HepG2 (cell line): Measurements from ENCODE around the gene GAS6. TPM values are rescaled to one million over a fixed set of nuclear protein-coding genes. Genes with fewer than 3 reads are reported as not detected.

Source experiments
- ATAC-seq: fragments of 200-7000 bp; cut with Tn5 transposase; 3 replicates; pipeline ENCODE4 v1.9.1; 2020; ENCODE audit warnings: mild to moderate bottlenecking, moderate library complexity
- BruUV-seq: library from RNA; stranded (reverse); fragments of 400-500 nt; replicated peaks from 2 replicates; lab custom pipeline; 2021; lab: Mats Ljungman, UMichigan
- CTCF ChIA-PET: fragments of 300-600 bp; formaldehyde crosslinking; extraction: SDS; loops from one replicate; lab custom pipeline; 2021; ENCODE audit warnings: low total read pairs, inconsistent platforms, low intra/inter-chr PET ratio; lab: Yijun Ruan, JAX
- POLR2A ChIA-PET: fragments of 350-600 bp; sonication (Branson Sonifier 250); formaldehyde crosslinking; loops from one replicate; lab custom pipeline; 2020; ENCODE audit warnings: antibody characterized with exemption, inconsistent platforms; lab: Yijun Ruan, JAX
- DNase-seq: peaks from one replicate; pipeline ENCODE4 v3.0.0-alpha.2; 2015; ENCODE audit warnings: low spot score
- FAIRE-seq: peaks from 3 replicates; lab custom pipeline; 2011; peaks lifted over from hg19 to GRCh38; lab: Jason Lieb, UNC
- H2AFZ ChIP-seq: one replicate; pipeline ENCODE4 v1.6.1; 2011; ENCODE audit warnings: low read length, inconsistent platforms
- H3K27ac ChIP-seq: fragments of 300-600 bp; 3 replicates; pipeline ENCODE4 v1.8.0; 2011; ENCODE audit warnings: mixed run types, mild to moderate bottlenecking, mixed read lengths, low read length, inconsistent platforms; ENCODE audit not compliant: insufficient read depth; ENCODE audit errors: extremely low read length
- H3K27me3 ChIP-seq, 2 experiments: fragments of 200-600 bp in 1 of 2; 2 replicates in 1 of 2; 3 replicates in 1 of 2; pipeline versions ENCODE4 v1.6.0 to v1.8.0; 2011; ENCODE audit warnings: low read length in 2 of 2, mild to moderate bottlenecking in 2 of 2, moderate library complexity in 2 of 2, inconsistent platforms in 1 of 2; ENCODE audit not compliant: insufficient read depth in 2 of 2, control insufficient read depth in 1 of 2
- H3K36me3 ChIP-seq, 2 experiments: fragments of 200-600 bp in 1 of 2; replicated peaks in 1 of 2; 2 replicates in 1 of 2; 3 replicates in 1 of 2; pipeline versions ENCODE4 v1.5.1 to v1.8.0; 2011; ENCODE audit warnings: low read length in 2 of 2, inconsistent platforms in 1 of 2; ENCODE audit not compliant: insufficient read depth in 2 of 2, control insufficient read depth in 1 of 2
- H3K4me1 ChIP-seq: 2 replicates; pipeline ENCODE4 v1.5.1; 2012; ENCODE audit warnings: low read length, inconsistent platforms; ENCODE audit not compliant: insufficient read depth
- H3K4me2 ChIP-seq: 2 replicates; pipeline ENCODE4 v1.6.0; 2011; ENCODE audit warnings: low read depth, low read length, inconsistent platforms
- H3K4me3 ChIP-seq, 3 experiments: fragments of 200-600 bp in 1 of 3; sonication (generic), shearing (Covaris generic) in 1 of 3; replicated peaks in 1 of 3; 2 replicates each; pipeline ENCODE4 v1.5.1; 2011 to 2016; ENCODE audit warnings: low read length in 3 of 3, inconsistent platforms in 2 of 3, low read depth in 2 of 3, mild to moderate bottlenecking in 2 of 3, control low read depth in 1 of 3, mixed read lengths in 1 of 3; ENCODE audit not compliant: insufficient read depth in 1 of 3
- H3K79me2 ChIP-seq: one replicate; pipeline ENCODE4 v1.6.1; 2011; ENCODE audit warnings: low read length, inconsistent platforms; ENCODE audit not compliant: insufficient read depth
- H3K9ac ChIP-seq: 2 replicates; pipeline ENCODE4 v1.6.0; 2011; ENCODE audit warnings: mild to moderate bottlenecking, low read depth, low read length, inconsistent platforms; ENCODE audit not compliant: insufficient read depth
- H3K9me3 ChIP-seq: 2 replicates; pipeline ENCODE4 v1.5.1; 2012; ENCODE audit warnings: mild to moderate bottlenecking, low read length
- H4K20me1 ChIP-seq: 2 replicates; pipeline ENCODE4 v1.6.0; 2011; ENCODE audit warnings: inconsistent platforms, mild to moderate bottlenecking, low read length, moderate library complexity; ENCODE audit not compliant: insufficient read depth
- CREB1 ChIP-seq, 2 experiments: fragments of 450-650 bp in 1 of 2; IDR thresholded peaks; 2 replicates each; pipeline ENCODE4 v1.6.1; 2016 to 2017; ENCODE audit warnings: control low read depth in 1 of 2, mild to moderate bottlenecking in 1 of 2, missing compliant biosample characterization in 1 of 2, missing genetic modification characterization in 1 of 2
- FOXA1 ChIP-seq, 2 experiments: fragments of 450-650 bp in 1 of 2; sonication (generic) in 1 of 2; formaldehyde crosslinking in 1 of 2; IDR thresholded peaks; 2 replicates each; pipeline versions ENCODE4 v1.4.0 to v1.6.1; 2016 to 2020; ENCODE audit warnings: missing genetic modification reagents in 1 of 2
- NBN ChIP-seq: fragments of 450-650 bp; conservative IDR thresholded peaks from 2 replicates; pipeline ENCODE4 v1.6.1; 2017
- NONO ChIP-seq, 2 experiments: fragments of 450-650 bp in 1 of 2; sonication (generic) in 1 of 2; formaldehyde crosslinking in 1 of 2; IDR thresholded peaks in 1 of 2; conservative IDR thresholded peaks in 1 of 2; 2 replicates each; pipeline versions ENCODE4 v1.6.1 to v1.8.0; 2017 to 2022; ENCODE audit warnings: mild to moderate bottlenecking in 1 of 2, missing genetic modification reagents in 1 of 2, moderate library complexity in 1 of 2
- PTBP1 ChIP-seq: fragments of 200-400 bp; formaldehyde crosslinking; IDR thresholded peaks from 2 replicates; pipeline ENCODE4 v1.6.1; 2018; ENCODE audit warnings: low read length, low read depth; ENCODE audit not compliant: poor library complexity, severe bottlenecking
- SAP130 ChIP-seq: IDR thresholded peaks from 2 replicates; pipeline ENCODE4 v1.6.1; 2016; ENCODE audit warnings: low read depth
- SRSF9 ChIP-seq: fragments of 200-400 bp; formaldehyde crosslinking; IDR thresholded peaks from 2 replicates; pipeline ENCODE4 v1.6.1; 2018; ENCODE audit warnings: borderline replicate concordance, mild to moderate bottlenecking, low read depth, low read length; ENCODE audit not compliant: insufficient read depth, poor library complexity, severe bottlenecking
- ZNF160 ChIP-seq: sonication (generic); formaldehyde crosslinking; IDR thresholded peaks from 2 replicates; pipeline ENCODE4 v1.8.0; 2022; ENCODE audit warnings: mild to moderate bottlenecking, inconsistent platforms, missing genetic modification reagents
- ZNF20 ChIP-seq: sonication (generic); formaldehyde crosslinking; IDR thresholded peaks from 2 replicates; pipeline ENCODE4 v1.4.0; 2020; ENCODE audit warnings: mild to moderate bottlenecking, moderate library complexity, missing genetic modification reagents
- ZNF597 ChIP-seq: sonication (generic); formaldehyde crosslinking; IDR thresholded peaks from 2 replicates; pipeline ENCODE4 v1.5.0; 2020; ENCODE audit warnings: missing genetic modification reagents
- ZNF646 ChIP-seq: sonication (generic); formaldehyde crosslinking; IDR thresholded peaks from 2 replicates; pipeline ENCODE4 v1.9.0; 2021; ENCODE audit warnings: mild to moderate bottlenecking, missing genetic modification reagents
- ZNF652 ChIP-seq: IDR thresholded peaks from 2 replicates; pipeline ENCODE4 v1.6.1; 2016; ENCODE audit warnings: low read depth, borderline replicate concordance
- WGBS: methylation state at CpG from one replicate; pipeline ENCODE4 v1.1.6; 2017; ENCODE audit warnings: low lambda C conversion rate; 5-methylcytosine and 5-hydroxymethylcytosine counted together
- in situ Hi-C: cut with HindIII; loops from 2 replicates; pipeline ENCODE4 v1.10.0; 2017; ENCODE audit warnings: low pct_unique_long_range_greater_than_20kb; ENCODE audit not compliant: extremely low pct_ligation_motif_present
- intact Hi-C: fragments of 100-400 bp; cut with micrococcal nuclease; formaldehyde crosslinking; loops from one replicate; pipeline ENCODE4 v1.10.0; 2022; ENCODE audit not compliant: unreplicated experiment
- polyA plus RNA-seq, 8 experiments: library from polyadenylated mRNA; depleted of rRNA in 3 of 8; stranded (reverse) in 7 of 8; unstranded in 1 of 8; fragments of >200 nt; fragmentation: Illumina TruSeq in 4 of 8; extraction: Trizol in 4 of 8; gene quantifications; 2 replicates each; pipeline versions ENCODE4 v1.2.1 to v1.2.3, GENCODE V29; 2011 to 2016; ENCODE audit warnings: low read depth in 4 of 8, missing spikeins in 1 of 8, mixed read lengths in 1 of 8; ENCODE audit not compliant: insufficient read depth in 1 of 8
- total RNA-seq, 5 experiments: library from RNA; depleted of rRNA; stranded (reverse); fragments of >200 nt; fragmentation: Illumina TruSeq; extraction: Trizol; gene quantifications; 2 replicates each; pipeline ENCODE4 v1.2.3, GENCODE V29; 2016; ENCODE audit warnings: low read depth in 1 of 5
- TF ChIP-seq, protein P1 (sequence below): fragments of 450-650 bp; IDR thresholded peaks from 2 replicates; pipeline ENCODE4 v1.6.1; 2016

GAS6 gene
- total and polyA plus RNA-seq, 2 of the 13 experiments (the other 11 are each of a cell fraction or from before 2014, with no cell fraction given) = 0.09 to 0.24 TPM

DNA sequence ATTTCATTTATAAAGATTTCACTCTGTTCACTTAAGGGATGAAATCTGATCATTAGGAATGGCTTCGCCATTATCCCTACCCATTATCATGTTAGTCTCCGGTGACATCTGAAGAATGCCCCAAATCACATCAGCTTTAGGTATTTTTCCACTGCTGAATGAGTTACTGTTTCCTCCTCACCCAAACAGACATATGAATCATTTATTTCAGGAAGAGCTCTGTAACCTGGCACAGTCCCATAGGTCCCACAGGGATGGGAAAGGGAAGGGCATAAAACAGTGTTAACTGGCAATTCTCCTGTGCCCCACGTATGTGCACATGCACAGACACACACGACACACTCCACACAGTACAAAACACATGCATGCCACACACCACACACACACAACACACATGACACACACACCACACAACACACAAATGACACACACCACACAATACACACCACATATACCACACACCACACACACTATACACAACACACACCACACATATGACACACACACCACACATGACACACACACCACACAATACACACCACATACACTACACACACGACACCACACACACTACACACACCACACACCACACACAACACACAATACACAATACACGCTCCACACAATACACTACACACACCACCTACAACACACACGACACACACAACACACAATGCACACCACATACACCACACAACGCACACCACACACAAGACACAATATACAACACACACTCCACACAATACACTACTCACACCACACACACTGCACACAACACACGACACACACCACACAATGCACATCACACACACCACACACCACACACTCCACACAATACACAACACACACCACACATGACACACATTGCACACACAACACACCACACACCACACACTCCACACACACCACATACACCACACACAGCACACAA, 89.4 kb downstream of the GAS6 start:
- ChIA-PET POLR2A (no interaction called here), CTCF (no interaction called here)
- peaks cover 0 to 22% of the 10 kb centered on the region in 2 experiments for H3K27me3 ChIP-seq
- H4K20me1 ChIP-seq = no peaks in the 10 kb centered on the region
- H3K9ac ChIP-seq = no peak overlapping the region
- no peak overlapping the region for H3K4me3 ChIP-seq
- no peak for DNase-seq
- WGBS = 19% methylated on average over 9 of the region's 9 CpGs
- H2AFZ ChIP-seq = no peak overlapping the region
- H3K4me1 ChIP-seq = peaks cover 7% of the 10 kb centered on the region; the same call in 1 of the 2 replicates
- FAIRE-seq = peak; percentile 77
- ATAC-seq = no peak
- no peaks in the 10 kb centered on the region for H3K79me2 ChIP-seq
- H3K36me3 ChIP-seq = no peaks in the 10 kb centered on the region
- in situ Hi-C loops (no loop called here), intact Hi-C loops (no loop called here)
- H3K4me2 ChIP-seq = no peak overlapping the region
- no peak overlapping the region for H3K27ac ChIP-seq
- no peaks in the 10 kb centered on the region for H3K9me3 ChIP-seq
- BruUV-seq = no TSS peak
- TF ChIP-seq NONO (IDR thresholded peaks at IDR 0.05) (0 out of 2 replicates have a peak, but pooled peaks have one; percentile 47), NONO (CRISPR knock-in tag; conservative IDR thresholded peaks at IDR 0.05) (no peak), CREB1 (IDR thresholded peaks at IDR 0.05) (peak; percentile 56; the same call in 1 of the 2 replicates), CREB1 (CRISPR knock-in tag; IDR thresholded peaks at IDR 0.05) (no peak), ZNF160 (CRISPR knock-in tag) (no peak), SRSF9 (no peak), ZNF652 (no peak), ZNF597 (CRISPR knock-in tag) (no peak), FOXA1 (IDR thresholded peaks at IDR 0.05) (0 out of 2 replicates have a peak, but pooled peaks have one; percentile 2), FOXA1 (CRISPR knock-in tag; IDR thresholded peaks at IDR 0.05) (no peak), ZNF646 (CRISPR knock-in tag) (peak; percentile 93), PTBP1 (no peak), NBN (peak; percentile 61; the same call in 1 of the 2 replicates), SAP130 (CRISPR knock-in tag) (no peak), ZNF20 (CRISPR knock-in tag) (no peak)
- TF ChIP-seq, protein P1, sequence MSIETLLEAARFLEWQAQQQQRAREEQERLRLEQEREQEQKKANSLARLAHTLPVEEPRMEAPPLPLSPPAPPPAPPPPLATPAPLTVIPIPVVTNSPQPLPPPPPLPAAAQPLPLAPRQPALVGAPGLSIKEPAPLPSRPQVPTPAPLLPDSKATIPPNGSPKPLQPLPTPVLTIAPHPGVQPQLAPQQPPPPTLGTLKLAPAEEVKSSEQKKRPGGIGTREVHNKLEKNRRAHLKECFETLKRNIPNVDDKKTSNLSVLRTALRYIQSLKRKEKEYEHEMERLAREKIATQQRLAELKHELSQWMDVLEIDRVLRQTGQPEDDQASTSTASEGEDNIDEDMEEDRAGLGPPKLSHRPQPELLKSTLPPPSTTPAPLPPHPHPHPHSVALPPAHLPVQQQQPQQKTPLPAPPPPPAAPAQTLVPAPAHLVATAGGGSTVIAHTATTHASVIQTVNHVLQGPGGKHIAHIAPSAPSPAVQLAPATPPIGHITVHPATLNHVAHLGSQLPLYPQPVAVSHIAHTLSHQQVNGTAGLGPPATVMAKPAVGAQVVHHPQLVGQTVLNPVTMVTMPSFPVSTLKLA = peak; percentile 85
